ENCODE results near the gene MOAP1. TPM values are rescaled to one million over a fixed set of nuclear protein-coding genes. Genes with fewer than 3 reads are reported as not detected.

Gene MOAP1
- total and polyA plus RNA-seq, 2 experiments from 2014 or later: 8.6 to 21.6 TPM

DNA sequence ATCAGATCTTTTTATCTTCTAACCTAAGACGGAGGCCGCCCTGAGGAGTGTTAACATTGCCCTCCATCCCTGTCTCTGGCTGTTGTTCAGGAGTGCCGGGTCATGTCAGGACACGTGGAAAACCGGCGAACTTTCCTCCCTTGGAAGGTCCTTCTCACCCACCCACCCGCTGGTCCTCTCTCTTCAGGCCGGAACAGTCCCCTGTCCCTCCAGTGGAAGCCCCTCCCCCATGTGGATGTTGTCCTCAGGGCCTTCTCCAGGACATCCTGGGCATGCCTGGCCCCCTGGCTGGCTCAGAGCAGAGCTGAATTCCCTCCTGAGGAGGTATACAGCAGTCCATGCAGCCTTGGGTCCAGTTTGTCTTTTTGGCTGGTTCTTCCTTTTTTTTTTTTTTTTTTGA is 48.7 kb downstream of the MOAP1 start:
- Histone ChIP-seq H3K9me2 (ENCODE audit: insufficient read depth) (no peaks in the 10 kb centered on the region), H3K4me1 (ENCODE audit: insufficient read depth) (no peaks in the 10 kb centered on the region), H2AFZ (no peak overlapping the region), H3K27ac (ENCODE audit: low read depth) (no peak overlapping the region), H3F3A (replicated peaks; ENCODE audit: low read depth) (no peaks in the 10 kb centered on the region), H3K4me3 (no peak overlapping the region), H3K79me2 (replicated peaks; ENCODE audit: insufficient read depth) (no peaks in the 10 kb centered on the region), H4K20me1 (replicated peaks; ENCODE audit: insufficient read depth) (no peaks in the 10 kb centered on the region), H3K27me3 (ENCODE audit: insufficient read depth) (no peaks in the 10 kb centered on the region), H3K4me2 (no peak overlapping the region), H3K36me3 (ENCODE audit: insufficient read depth) (no peaks in the 10 kb centered on the region)
- Mint-ChIP-seq H3K4me3 (no peak overlapping the region), H3K27me3 (ENCODE audit: insufficient read depth, low read depth, poor library complexity) (peaks cover 2% of the 10 kb centered on the region), H3K36me3 (ENCODE audit: low read depth) (no peaks in the 10 kb centered on the region), H3K27ac (no peak overlapping the region), H3K4me1 (peaks cover 5% of the 10 kb centered on the region; the same call in 2 of the 3 replicates), H3K9me3 (no peaks in the 10 kb centered on the region)
- no peak for ATAC-seq
- TF ChIP-seq STAT1 (IDR thresholded peaks at IDR 0.05; ENCODE audit: unreplicated experiment) (no peak), CREB1 (CRISPR knock-in tag; IDR thresholded peaks at IDR 0.05; ENCODE audit: low read depth) (no peak), NANOG (IDR thresholded peaks at IDR 0.05; ENCODE audit: borderline replicate concordance) (no peak), ZNF331 (CRISPR knock-in tag; IDR thresholded peaks at IDR 0.05; ENCODE audit: low read depth) (no peak), ZNF114 (CRISPR knock-in tag; IDR thresholded peaks at IDR 0.05) (no peak), ZNF462 (CRISPR knock-in tag; IDR thresholded peaks at IDR 0.05) (no peak), EZH2phosphoT487 (IDR thresholded peaks at IDR 0.05; ENCODE audit: unreplicated experiment) (no peak), POLR2AphosphoS5 (IDR thresholded peaks at IDR 0.05; ENCODE audit: low read depth) (no peak), JUNB (IDR thresholded peaks at IDR 0.05; ENCODE audit: unreplicated experiment) (no peak), CTCF (conservative IDR thresholded peaks at IDR 0.05; ENCODE audit: low read depth in 2 of 2) (no peak), REST (IDR thresholded peaks at IDR 0.05; ENCODE audit: unreplicated experiment) (no peak), EZH2 (IDR thresholded peaks at IDR 0.05; ENCODE audit: low read depth, unreplicated experiment) (no peak)
- TF ChIP-seq, protein P1, sequence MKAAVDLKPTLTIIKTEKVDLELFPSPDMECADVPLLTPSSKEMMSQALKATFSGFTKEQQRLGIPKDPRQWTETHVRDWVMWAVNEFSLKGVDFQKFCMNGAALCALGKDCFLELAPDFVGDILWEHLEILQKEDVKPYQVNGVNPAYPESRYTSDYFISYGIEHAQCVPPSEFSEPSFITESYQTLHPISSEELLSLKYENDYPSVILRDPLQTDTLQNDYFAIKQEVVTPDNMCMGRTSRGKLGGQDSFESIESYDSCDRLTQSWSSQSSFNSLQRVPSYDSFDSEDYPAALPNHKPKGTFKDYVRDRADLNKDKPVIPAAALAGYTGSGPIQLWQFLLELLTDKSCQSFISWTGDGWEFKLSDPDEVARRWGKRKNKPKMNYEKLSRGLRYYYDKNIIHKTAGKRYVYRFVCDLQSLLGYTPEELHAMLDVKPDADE (IDR thresholded peaks at IDR 0.05): no peak
- DNase-seq (ENCODE audit: low spot score): no peak

All from GM23338 (cell line).